GM12878 (cell line): ENCODE data around the gene NFKB2.

Source experiments
- CHD2 ChIP-seq: IDR thresholded peaks from 2 replicates; pipeline ENCODE4 v1.6.1; 2011; ENCODE audit warnings: low read depth, low read length, improper control_type of control experiment, borderline replicate concordance
- CTCF ChIP-seq, 3 experiments: IDR thresholded peaks in 2 of 3; conservative IDR thresholded peaks in 1 of 3; 2 replicates each; pipeline ENCODE4 v1.5.1; 2011; ENCODE audit warnings: low read depth in 3 of 3, low read length in 3 of 3, mild to moderate bottlenecking in 3 of 3, control low read depth in 2 of 3, moderate library complexity in 2 of 3, inconsistent platforms in 1 of 3, mixed read lengths in 1 of 3; ENCODE audit not compliant: control insufficient read depth in 2 of 3, insufficient read depth in 1 of 3; ENCODE audit errors: extremely low read depth in 1 of 3
- EP300 ChIP-seq, 2 experiments: fragments of 150-350 bp in 1 of 2; IDR thresholded peaks; 2 replicates each; pipeline ENCODE4 v1.6.1; 2011 to 2012; ENCODE audit warnings: low read depth in 2 of 2, low read length in 2 of 2, borderline replicate concordance in 1 of 2, improper control_type of control experiment in 1 of 2, inconsistent platforms in 1 of 2; ENCODE audit not compliant: control insufficient read depth in 1 of 2
- EZH2 ChIP-seq: IDR thresholded peaks from 2 replicates; pipeline ENCODE4 v1.6.1; 2012; ENCODE audit warnings: low read depth, mild to moderate bottlenecking, control low read depth, inconsistent platforms, low read length, borderline replicate concordance; ENCODE audit not compliant: control insufficient read depth
- KDM1A ChIP-seq: fragments of 200-600 bp; sonication (generic); IDR thresholded peaks from 2 replicates; pipeline ENCODE4 v1.6.1; 2016; ENCODE audit warnings: borderline replicate concordance
- NFYB ChIP-seq: IDR thresholded peaks from 2 replicates; pipeline ENCODE4 v1.6.1; 2011; ENCODE audit warnings: low read depth, mild to moderate bottlenecking, low read length, improper control_type of control experiment, moderate library complexity; ENCODE audit not compliant: insufficient read depth
- POLR2AphosphoS5 ChIP-seq: IDR thresholded peaks from 2 replicates; pipeline ENCODE4 v1.6.1; 2011; ENCODE audit warnings: mild to moderate bottlenecking, low read length, inconsistent platforms
- REST ChIP-seq: IDR thresholded peaks from 2 replicates; pipeline ENCODE4 v1.6.1; 2012; ENCODE audit warnings: mild to moderate bottlenecking, low read depth, low read length
- SREBF2 ChIP-seq: IDR thresholded peaks from 2 replicates; pipeline ENCODE4 v1.6.1; 2012; ENCODE audit warnings: mild to moderate bottlenecking, low read length
- ZBTB4 ChIP-seq: fragments of 450-650 bp; formaldehyde crosslinking; IDR thresholded peaks from 2 replicates; pipeline ENCODE4 v1.4.0; 2022; ENCODE audit warnings: mild to moderate bottlenecking, moderate library complexity

- TF ChIP-seq EP300 (IDR thresholded peaks at IDR 0.05; ENCODE audit: borderline replicate concordance in 1 of 2, control insufficient read depth in 1 of 2, low read depth in 2 of 2, low read length in 2 of 2) (no peak), KDM1A (no peak), REST (no peak), CTCF (IDR thresholded peaks at IDR 0.05 in 2 of 3, conservative IDR thresholded peaks at IDR 0.05 in 1 of 3; ENCODE audit: control insufficient read depth in 2 of 3, extremely low read depth in 1 of 3, insufficient read depth in 1 of 3, low read depth in 3 of 3, low read length in 3 of 3) (no peak), NFYB (no peak), POLR2AphosphoS5 (no peak), EZH2 (no peak), ZBTB4 (CRISPR knock-in tag) (no peak), CHD2 (no peak), SREBF2 (no peak)
These were observed 6.4 kb downstream of the NFKB2 start for GRCh38 chr10:102401735-102402511.
